Ovary (tissue), 9 donors: ENCODE measurements around the gene MIA. TPM values are rescaled to one million over a fixed set of nuclear protein-coding genes. Genes with fewer than 3 reads are reported as not detected.

ENCODE experiments used
- DNase-seq, 5 donors: peaks; one replicate each; pipeline ENCODE4 v3.0.0-alpha.2; 2019 to 2020
- H3K27ac ChIP-seq, 2 donors: fragments of 200-600 bp; one replicate each; pipeline versions ENCODE4 v1.5.1 to v1.8.0; 2019 to 2022
- H3K27me3 ChIP-seq: fragments of 200-600 bp; one replicate; pipeline ENCODE4 v1.8.0; 2022
- H3K36me3 ChIP-seq: fragments of 200-600 bp; sonication (generic); one replicate; pipeline ENCODE4 v1.5.1; 2019
- H3K4me1 ChIP-seq: one replicate; pipeline ENCODE4 v1.8.1; 2013; ENCODE audit warnings: mild to moderate bottlenecking, moderate library complexity; ENCODE audit not compliant: insufficient read depth
- H3K4me3 ChIP-seq: fragments of 200-600 bp; sonication (generic); one replicate; pipeline ENCODE4 v1.5.1; 2017
- H3K9me3 ChIP-seq, 2 donors: fragments of 200-600 bp in 1 of 2; sonication (generic) in 1 of 2; one replicate each; pipeline versions ENCODE4 v1.5.1 to v1.8.1; 2013 to 2019; ENCODE audit warnings: mild to moderate bottlenecking in 1 of 2, moderate library complexity in 1 of 2
- CTCF ChIP-seq, 3 donors: fragments of 450-650 bp in 2 of 3; fragments of 200-600 bp in 1 of 3; IDR thresholded peaks; one replicate each; pipeline versions ENCODE4 v1.5.1 to v1.8.0; 2016 to 2022; ENCODE audit warnings: antibody characterized with exemption in 3 of 3, mild to moderate bottlenecking in 1 of 3
- EP300 ChIP-seq: sonication (generic); formaldehyde crosslinking; IDR thresholded peaks from one replicate; pipeline ENCODE4 v1.6.1; 2017; ENCODE audit warnings: antibody characterized with exemption
- POLR2A ChIP-seq: fragments of 450-650 bp; IDR thresholded peaks from one replicate; pipeline ENCODE4 v1.6.1; 2017; ENCODE audit warnings: antibody characterized with exemption, mild to moderate bottlenecking, moderate library complexity
- WGBS, 3 donors: extraction: QIAGEN DNeasy Blood & Tissue Kit in 1 of 3; methylation state at CpG; one replicate each; pipeline versions ENCODE4 v1.1.5 to v1.1.7; 2013 to 2017; 5-methylcytosine and 5-hydroxymethylcytosine counted together
- intact Hi-C, 4 donors: fragments of 100-400 bp; cut with DNase I; formaldehyde crosslinking; loops; one replicate each; pipeline versions ENCODE4 v1.11.0 to v1.15.1; 2022 to 2023
- polyA plus RNA-seq, 2 donors: library from polyadenylated mRNA; stranded (reverse); fragments of 200-250 nt in 1 of 2; fragments of 350-450 nt in 1 of 2; fragmentation: Illumina TruSeq in 1 of 2; extraction: RNeasy Lipid Tissue Mini Kit (QIAGEN cat#74804) in 1 of 2; gene quantifications; one replicate each; pipeline ENCODE4 v1.2.3, GENCODE V29; 2013 to 2014
- total RNA-seq, 7 donors: library from RNA; depleted of rRNA in 2 of 7; stranded (reverse); fragments of >200 nt in 2 of 7; fragmentation: NEBNext Ultra II Directional in 3 of 7; extraction: Animal tissue kit (Norgen Biotek cat#: 25700) in 3 of 7; gene quantifications; one replicate each; pipeline versions ENCODE4 v1.1.0 to v1.2.4, GENCODE V29; 2016 to 2023
- donor health status: DM: no; HTN: no; CAD: no; lungs with moderate emphysema.
- donor health status: DM: no; HTN: no; CAD: no.
- donor health status: Bipolar disorder and iron deficiency.
- donor health status: DM: yes; HTN: yes; CAD: no.
- donor health status: DM: no; HTN: no; CAD: no.
- donor health status: DM: yes; HTN: yes; CAD: no.

The MIA gene
- total and polyA plus RNA-seq, 9 donors, result 1.7 to 3.9 (median 2.3) TPM; not detected in 3

GRCh38 chr19:40754611-40755247, 20.6 kb upstream of the MIA start:
- Histone ChIP-seq H3K27me3 (no peaks in the 10 kb centered on the region), H3K4me3 (no peak overlapping the region), H3K27ac (no peak overlapping the region), H3K9me3 (no peaks in the 10 kb centered on the region), H3K4me1 (peaks cover 15% of the 10 kb centered on the region), H3K36me3 (no peaks in the 10 kb centered on the region)
- DNase-seq, result no peak
- 72 to 77% (median 73%) methylated on average over 9 of the region's 9 CpGs for WGBS, 3 donors
- TF ChIP-seq CTCF (IDR thresholded peaks at IDR 0.05), result no peak
- no peak for TF ChIP-seq POLR2A
- no peak for TF ChIP-seq EP300
- intact Hi-C loops, result loop anchor here in 1 of 4 donors (5.0 kb wide), 1 partner anchor 48 kb away; no protein-coding TSS in a partner anchor

DNA sequence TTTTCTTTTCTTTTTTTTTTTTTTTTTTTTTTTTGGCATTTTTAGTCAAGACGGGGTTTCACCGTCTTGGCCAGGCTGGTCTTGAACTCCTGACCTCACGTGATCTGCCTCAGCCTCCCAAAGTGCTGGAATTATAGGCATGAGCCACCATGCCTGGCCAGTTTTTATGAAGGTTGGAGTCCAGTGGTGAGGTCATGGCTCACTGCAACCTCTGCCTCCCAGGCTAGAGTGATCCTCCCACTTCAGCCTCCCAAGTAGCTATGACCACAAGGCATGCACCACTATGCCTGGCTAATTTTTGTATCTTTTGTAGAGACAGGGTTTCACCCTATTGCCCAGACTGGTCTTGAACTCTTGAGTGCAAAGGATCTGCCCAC, 20.1 kb upstream of the MIA start:
- Histone ChIP-seq H3K4me1 (peaks cover 13% of the 10 kb centered on the region), H3K27me3 (no peaks in the 10 kb centered on the region), H3K36me3 (no peaks in the 10 kb centered on the region), H3K4me3 (no peak overlapping the region), H3K27ac (no peak overlapping the region), H3K9me3 (no peaks in the 10 kb centered on the region)
- intact Hi-C loops, result no loop called here
- WGBS, 3 donors, result 67 to 84% (median 74%) methylated on average over 3 of the region's 3 CpGs
- TF ChIP-seq CTCF (IDR thresholded peaks at IDR 0.05) (no peak), EP300 (no peak), POLR2A (no peak)
- DNase-seq, result no peak

DNA sequence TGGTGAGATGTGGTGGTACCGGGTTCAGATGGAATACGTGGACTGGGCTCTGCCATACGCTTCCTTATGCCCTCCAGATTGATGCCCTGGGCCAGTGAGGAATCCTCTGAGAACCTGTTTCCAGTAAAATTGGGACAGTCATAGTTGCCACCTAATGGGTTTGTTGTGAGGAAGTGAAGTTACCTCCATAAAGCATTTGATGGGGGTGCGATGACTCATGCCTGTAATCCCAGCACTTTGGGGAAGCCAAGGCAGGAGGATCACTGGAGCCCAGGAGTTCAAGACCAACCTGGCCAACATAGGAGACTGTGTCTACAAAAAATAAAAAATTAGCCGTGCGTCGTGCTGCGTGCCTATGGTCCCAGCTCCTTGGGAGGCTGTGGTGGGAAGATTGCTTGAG, 19.5 kb upstream of the MIA start:
- Histone ChIP-seq H3K4me1 (peaks cover 13% of the 10 kb centered on the region), H3K36me3 (no peaks in the 10 kb centered on the region), H3K4me3 (no peak overlapping the region), H3K27ac (no peak overlapping the region), H3K27me3 (no peaks in the 10 kb centered on the region), H3K9me3 (no peaks in the 10 kb centered on the region)
- WGBS, 3 donors, result 92 to 95% (median 93%) methylated on average over 8 of the region's 8 CpGs
- intact Hi-C loops, result no loop called here
- no peak for DNase-seq
- TF ChIP-seq CTCF (IDR thresholded peaks at IDR 0.05), result no peak
- no peak for TF ChIP-seq EP300
- TF ChIP-seq POLR2A, result no peak

DNA sequence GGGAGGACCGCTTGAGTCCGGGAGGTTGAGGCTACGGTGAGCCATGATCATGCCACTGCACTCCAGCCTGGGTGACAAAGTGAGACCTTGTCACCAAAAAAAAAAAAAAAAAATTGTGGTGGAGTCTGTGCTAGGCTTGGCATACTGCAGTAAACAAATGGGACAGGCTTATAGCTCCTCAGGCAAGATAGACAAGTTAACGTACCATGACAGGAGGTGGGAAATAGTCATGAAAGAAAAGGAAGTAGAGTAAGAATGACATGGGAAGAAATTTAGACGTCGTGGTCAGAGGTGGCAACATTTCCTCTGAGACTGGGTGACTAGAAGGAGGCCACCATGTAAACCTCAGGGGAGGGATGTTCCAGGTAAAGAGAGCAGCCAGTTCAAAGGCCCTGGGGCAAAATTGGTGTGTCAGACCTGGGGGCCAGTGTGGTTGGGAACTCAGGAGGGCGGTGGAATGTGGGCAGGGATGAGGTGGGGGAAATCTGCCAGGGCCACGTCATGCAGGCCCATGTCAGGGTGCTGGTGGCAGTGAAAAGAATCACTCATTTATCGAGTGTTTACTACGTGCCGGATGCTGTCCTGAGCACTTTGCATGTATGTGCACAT, 18.7 kb upstream of the MIA start:
- peaks cover 13% of the 10 kb centered on the region for H3K4me1 ChIP-seq
- H3K27me3 ChIP-seq, result no peaks in the 10 kb centered on the region
- no peak for DNase-seq
- no peak overlapping the region for H3K4me3 ChIP-seq
- no peaks in the 10 kb centered on the region for H3K36me3 ChIP-seq
- no peak overlapping the region for H3K27ac ChIP-seq
- H3K9me3 ChIP-seq, result no peaks in the 10 kb centered on the region
- TF ChIP-seq POLR2A (no peak), CTCF (IDR thresholded peaks at IDR 0.05) (no peak), EP300 (no peak)
- intact Hi-C loops, result no loop called here
- WGBS, 3 donors, result 79 to 89% (median 86%) methylated on average over 10 to 11 of the region's 11 CpGs
